Coronary artery (tissue), 2 donors: ENCODE results near the gene SYT1.

ENCODE experiments used
- DNase-seq: peaks from one replicate; pipeline ENCODE4 v3.0.0-alpha.2; 2017; ENCODE audit warnings: low spot score
- H3K27ac ChIP-seq, 2 donors: fragments of 200-600 bp; sonication (generic); one replicate each; pipeline ENCODE4 v1.5.1; 2016 to 2019
- H3K4me3 ChIP-seq: fragments of 200-600 bp; sonication (generic); 2 replicates; pipeline ENCODE4 v1.5.1; 2016; ENCODE audit warnings: mild to moderate bottlenecking, moderate library complexity
- CTCF ChIP-seq: fragments of 200-600 bp; sonication (generic); IDR thresholded peaks from one replicate; pipeline ENCODE4 v1.5.1; 2019; ENCODE audit warnings: antibody characterized with exemption

The SYT1 gene

GRCh38 chr12:79384551-79384950 lies 520.0 kb downstream of the SYT1 start:
- no peak overlapping the region for H3K4me3 ChIP-seq
- DNase-seq, result no peak
- no peak overlapping the region for H3K27ac ChIP-seq
- TF ChIP-seq CTCF, result no peak

- no peak overlapping the region for H3K27ac ChIP-seq
- no peak for TF ChIP-seq CTCF
- no peak for DNase-seq
- no peak overlapping the region for H3K4me3 ChIP-seq
These were observed 523.4 kb downstream of the SYT1 start for GRCh38 chr12:79388011-79388410.

- no peak for TF ChIP-seq CTCF
- no peak overlapping the region for H3K4me3 ChIP-seq
These were observed 529.3 kb downstream of the SYT1 start for GRCh38 chr12:79393842-79394241.

GRCh38 chr12:79397609-79398008 lies 533.0 kb downstream of the SYT1 start:
- no peak for DNase-seq
- Histone ChIP-seq H3K4me3 (no peak overlapping the region), H3K27ac (no peak overlapping the region)
- no peak for TF ChIP-seq CTCF

More at GRCh38 chr12:79393842-79394241, 529.3 kb downstream of the SYT1 start:
- DNase-seq, result no peak
- H3K27ac ChIP-seq, result no peak overlapping the region

- no peak for DNase-seq
- H3K4me3 ChIP-seq, result no peak overlapping the region
- no peak overlapping the region for H3K27ac ChIP-seq
- no peak for TF ChIP-seq CTCF
These were observed 535.9 kb downstream of the SYT1 start for GRCh38 chr12:79400481-79400880.

- Histone ChIP-seq H3K27ac (no peak overlapping the region), H3K4me3 (no peak overlapping the region)
- no peak for DNase-seq
- TF ChIP-seq CTCF, result no peak
These were observed 538.0 kb downstream of the SYT1 start for GRCh38 chr12:79402606-79403005.

- no peak overlapping the region for H3K27ac ChIP-seq
- no peak for TF ChIP-seq CTCF
- no peak overlapping the region for H3K4me3 ChIP-seq
- no peak for DNase-seq
These were observed 542.4 kb downstream of the SYT1 start for GRCh38 chr12:79406993-79407392.
